DMS153 (cell line): ENCODE data around the gene CLIP2.
"Not testable (repeated sequence)": the region's sequence is repeated elsewhere in the genome, so short reads cannot be mapped to it uniquely, and the experiment has no call there.

Experiments used
- DNase-seq: peaks from one replicate; lab custom pipeline; 2025; lab: John Stamatoyannopoulos, UW

Gene CLIP2

GRCh38 chr7:74297516-74298233, 8.5 kb downstream of the CLIP2 start:
- no peak for DNase-seq

GRCh38 chr7:74299401-74299800, 10.2 kb downstream of the CLIP2 start:
- no peak for DNase-seq

GRCh38 chr7:74300926-74301325, 11.7 kb downstream of the CLIP2 start:
- DNase-seq: no peak

- no peak for DNase-seq
Observed at GRCh38 chr7:74302745-74303221, 13.6 kb downstream of the CLIP2 start.

- no peak for DNase-seq
Observed at GRCh38 chr7:74304550-74304949, 15.3 kb downstream of the CLIP2 start.

GRCh38 chr7:74306004-74306729, 17.0 kb downstream of the CLIP2 start:
- no peak for DNase-seq

GRCh38 chr7:74306730-74307469, 17.7 kb downstream of the CLIP2 start:
- DNase-seq: no peak

GRCh38 chr7:74307738-74308505, 18.7 kb downstream of the CLIP2 start:
- DNase-seq: no peak

GRCh38 chr7:74309181-74309580, 20.0 kb downstream of the CLIP2 start:
- no peak for DNase-seq

GRCh38 chr7:74311305-74311744, 22.1 kb downstream of the CLIP2 start:
- no peak for DNase-seq

GRCh38 chr7:74312418-74313028, 23.3 kb downstream of the CLIP2 start:
- DNase-seq: peak; percentile 32

- not testable (repeated sequence) for DNase-seq
Observed at GRCh38 chr7:74315891-74316290, 26.7 kb downstream of the CLIP2 start.

- DNase-seq: no peak
Observed at GRCh38 chr7:74317146-74317782, 28.1 kb downstream of the CLIP2 start.

GRCh38 chr7:74318043-74318442, 28.8 kb downstream of the CLIP2 start:
- no peak for DNase-seq

GRCh38 chr7:74320645-74321221, 31.5 kb downstream of the CLIP2 start:
- DNase-seq: no peak

GRCh38 chr7:74322892-74323291, 33.7 kb downstream of the CLIP2 start:
- DNase-seq: not testable (repeated sequence)

- no peak for DNase-seq
Observed at GRCh38 chr7:74324531-74325209, 35.5 kb downstream of the CLIP2 start.

GRCh38 chr7:74325210-74325565, 36.0 kb downstream of the CLIP2 start:
- no peak for DNase-seq

- no peak for DNase-seq
Observed at GRCh38 chr7:74329225-74329624, 40.0 kb downstream of the CLIP2 start.
